Ishikawa (cell line): ENCODE data around the gene FECH.

Experiments used
- CEBPB ChIP-seq: IDR thresholded peaks from 2 replicates; pipeline ENCODE4 v1.6.1; 2012
- CREB1 ChIP-seq: IDR thresholded peaks from 2 replicates; pipeline ENCODE4 v1.6.1; 2012; ENCODE audit warnings: low read depth
- EGR1 ChIP-seq: IDR thresholded peaks from 2 replicates; pipeline ENCODE4 v1.6.1; 2012
- EP300 ChIP-seq: IDR thresholded peaks from 2 replicates; pipeline ENCODE4 v1.6.1; 2012; ENCODE audit warnings: borderline replicate concordance
- FOXM1 ChIP-seq: IDR thresholded peaks from 2 replicates; pipeline ENCODE4 v1.6.1; 2012; ENCODE audit warnings: low read depth, borderline replicate concordance
- NFIC ChIP-seq: IDR thresholded peaks from 2 replicates; pipeline ENCODE4 v1.6.1; 2012
- RAD21 ChIP-seq: IDR thresholded peaks from 2 replicates; pipeline ENCODE4 v1.6.1; 2012; ENCODE audit warnings: low read depth
- TAF1 ChIP-seq: IDR thresholded peaks from 2 replicates; pipeline ENCODE4 v1.6.1; 2012; ENCODE audit warnings: low read depth, mild to moderate bottlenecking
- TCF12 ChIP-seq: IDR thresholded peaks from 2 replicates; pipeline ENCODE4 v1.6.1; 2012; ENCODE audit warnings: low read depth
- TEAD4 ChIP-seq: IDR thresholded peaks from 2 replicates; pipeline ENCODE4 v1.6.1; 2012
- YY1 ChIP-seq: IDR thresholded peaks from 2 replicates; pipeline ENCODE4 v1.6.1; 2012; ENCODE audit warnings: low read depth
- ZBTB7A ChIP-seq: IDR thresholded peaks from 2 replicates; pipeline ENCODE4 v1.6.1; 2012; ENCODE audit warnings: low read depth
- TF ChIP-seq, protein P1 (sequence below): IDR thresholded peaks from 2 replicates; pipeline ENCODE4 v1.6.1; 2012
- TF ChIP-seq, protein P2 (sequence below): IDR thresholded peaks from 2 replicates; pipeline ENCODE4 v1.6.1; 2012
- TF ChIP-seq, protein P3 (sequence below): IDR thresholded peaks from 2 replicates; pipeline ENCODE4 v1.6.1; 2012; ENCODE audit warnings: low read depth, mild to moderate bottlenecking

Gene FECH

DNA sequence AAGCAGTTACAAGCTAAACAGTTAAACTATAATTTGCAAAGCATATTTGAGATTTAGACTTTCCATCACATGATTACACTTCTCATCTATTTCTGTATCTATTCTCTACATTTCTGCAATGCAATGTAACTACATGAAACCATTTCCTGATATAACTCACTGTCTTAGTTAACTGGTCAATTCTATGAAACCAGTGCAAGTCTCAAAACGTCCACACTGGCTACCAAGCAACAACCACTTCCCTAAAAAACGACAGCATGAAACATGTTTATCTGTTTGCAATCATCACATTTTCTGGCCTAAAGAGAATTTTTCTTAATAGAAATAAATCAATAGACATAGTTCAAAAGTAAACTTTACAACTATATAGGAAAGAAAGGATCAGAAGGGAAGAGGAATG is 17.4 kb downstream of the FECH start:
- no peak for TF ChIP-seq TEAD4

DNA sequence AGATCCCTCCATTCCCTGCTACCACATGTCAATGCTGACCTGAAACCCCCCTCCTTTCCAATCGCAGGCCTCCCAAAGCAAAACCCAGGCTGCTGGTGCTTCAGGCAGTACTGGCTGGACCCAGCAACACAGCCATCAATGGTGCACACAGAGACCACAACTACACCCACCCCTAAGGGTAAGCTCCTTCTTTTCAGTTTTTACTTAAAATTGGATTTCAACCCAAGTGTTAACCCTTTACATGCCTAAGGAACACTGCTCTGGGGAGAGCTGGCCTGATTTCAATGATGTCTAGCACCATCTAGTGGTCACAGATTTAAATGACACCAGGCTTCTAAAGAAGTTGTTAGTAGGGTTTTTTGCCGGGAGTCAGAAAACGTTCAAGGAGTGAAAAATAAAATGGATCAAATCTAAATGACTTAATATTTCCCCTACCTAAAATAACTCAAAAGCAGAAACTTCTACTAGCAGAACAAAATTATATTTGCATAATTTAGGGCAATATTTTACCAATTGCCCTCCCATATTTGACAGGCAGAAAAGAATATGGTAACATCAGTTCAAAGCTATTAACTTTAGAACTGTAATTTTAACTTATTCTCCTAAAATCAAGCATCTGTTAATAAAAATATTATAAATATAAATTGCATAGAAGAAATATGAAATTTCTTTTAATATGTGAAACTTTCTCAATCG is 24.6 kb downstream of the FECH start:
- TF ChIP-seq EP300 (no peak), TAF1 (no peak), RAD21 (peak; percentile 66), CEBPB (no peak), ZBTB7A (no peak), EGR1 (no peak)

DNA sequence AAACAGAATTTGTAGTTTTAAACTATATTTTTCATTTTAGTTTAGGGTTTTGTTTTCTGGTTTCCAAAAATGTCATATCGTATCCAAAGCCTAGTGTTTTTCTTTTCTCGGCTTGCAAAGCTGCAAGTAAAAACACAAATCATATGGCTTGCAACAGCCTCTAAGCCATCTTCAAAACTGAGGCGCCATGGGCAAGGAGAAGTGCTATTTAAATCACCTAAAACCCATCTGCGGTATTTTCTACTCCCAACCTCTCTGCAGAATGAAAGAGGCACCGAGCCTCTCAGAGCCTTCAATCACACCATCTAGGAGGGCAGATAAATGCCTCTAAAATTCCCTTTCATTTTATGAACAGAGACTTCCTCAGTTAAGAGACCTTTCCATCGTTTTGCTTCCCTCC is 25.2 kb downstream of the FECH start:
- TF ChIP-seq EGR1 (no peak), TCF12 (no peak), TEAD4 (no peak), YY1 (no peak), NFIC (no peak), ZBTB7A (no peak), FOXM1 (no peak), TAF1 (no peak), CEBPB (no peak), CREB1 (no peak), EP300 (no peak), RAD21 (no peak)
- TF ChIP-seq, protein P1, sequence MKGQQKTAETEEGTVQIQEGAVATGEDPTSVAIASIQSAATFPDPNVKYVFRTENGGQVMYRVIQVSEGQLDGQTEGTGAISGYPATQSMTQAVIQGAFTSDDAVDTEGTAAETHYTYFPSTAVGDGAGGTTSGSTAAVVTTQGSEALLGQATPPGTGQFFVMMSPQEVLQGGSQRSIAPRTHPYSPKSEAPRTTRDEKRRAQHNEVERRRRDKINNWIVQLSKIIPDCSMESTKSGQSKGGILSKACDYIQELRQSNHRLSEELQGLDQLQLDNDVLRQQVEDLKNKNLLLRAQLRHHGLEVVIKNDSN = no peak
- TF ChIP-seq, protein P2, sequence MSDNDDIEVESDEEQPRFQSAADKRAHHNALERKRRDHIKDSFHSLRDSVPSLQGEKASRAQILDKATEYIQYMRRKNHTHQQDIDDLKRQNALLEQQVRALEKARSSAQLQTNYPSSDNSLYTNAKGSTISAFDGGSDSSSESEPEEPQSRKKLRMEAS = no peak
- TF ChIP-seq, protein P3, sequence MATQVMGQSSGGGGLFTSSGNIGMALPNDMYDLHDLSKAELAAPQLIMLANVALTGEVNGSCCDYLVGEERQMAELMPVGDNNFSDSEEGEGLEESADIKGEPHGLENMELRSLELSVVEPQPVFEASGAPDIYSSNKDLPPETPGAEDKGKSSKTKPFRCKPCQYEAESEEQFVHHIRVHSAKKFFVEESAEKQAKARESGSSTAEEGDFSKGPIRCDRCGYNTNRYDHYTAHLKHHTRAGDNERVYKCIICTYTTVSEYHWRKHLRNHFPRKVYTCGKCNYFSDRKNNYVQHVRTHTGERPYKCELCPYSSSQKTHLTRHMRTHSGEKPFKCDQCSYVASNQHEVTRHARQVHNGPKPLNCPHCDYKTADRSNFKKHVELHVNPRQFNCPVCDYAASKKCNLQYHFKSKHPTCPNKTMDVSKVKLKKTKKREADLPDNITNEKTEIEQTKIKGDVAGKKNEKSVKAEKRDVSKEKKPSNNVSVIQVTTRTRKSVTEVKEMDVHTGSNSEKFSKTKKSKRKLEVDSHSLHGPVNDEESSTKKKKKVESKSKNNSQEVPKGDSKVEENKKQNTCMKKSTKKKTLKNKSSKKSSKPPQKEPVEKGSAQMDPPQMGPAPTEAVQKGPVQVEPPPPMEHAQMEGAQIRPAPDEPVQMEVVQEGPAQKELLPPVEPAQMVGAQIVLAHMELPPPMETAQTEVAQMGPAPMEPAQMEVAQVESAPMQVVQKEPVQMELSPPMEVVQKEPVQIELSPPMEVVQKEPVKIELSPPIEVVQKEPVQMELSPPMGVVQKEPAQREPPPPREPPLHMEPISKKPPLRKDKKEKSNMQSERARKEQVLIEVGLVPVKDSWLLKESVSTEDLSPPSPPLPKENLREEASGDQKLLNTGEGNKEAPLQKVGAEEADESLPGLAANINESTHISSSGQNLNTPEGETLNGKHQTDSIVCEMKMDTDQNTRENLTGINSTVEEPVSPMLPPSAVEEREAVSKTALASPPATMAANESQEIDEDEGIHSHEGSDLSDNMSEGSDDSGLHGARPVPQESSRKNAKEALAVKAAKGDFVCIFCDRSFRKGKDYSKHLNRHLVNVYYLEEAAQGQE = no peak

DNA sequence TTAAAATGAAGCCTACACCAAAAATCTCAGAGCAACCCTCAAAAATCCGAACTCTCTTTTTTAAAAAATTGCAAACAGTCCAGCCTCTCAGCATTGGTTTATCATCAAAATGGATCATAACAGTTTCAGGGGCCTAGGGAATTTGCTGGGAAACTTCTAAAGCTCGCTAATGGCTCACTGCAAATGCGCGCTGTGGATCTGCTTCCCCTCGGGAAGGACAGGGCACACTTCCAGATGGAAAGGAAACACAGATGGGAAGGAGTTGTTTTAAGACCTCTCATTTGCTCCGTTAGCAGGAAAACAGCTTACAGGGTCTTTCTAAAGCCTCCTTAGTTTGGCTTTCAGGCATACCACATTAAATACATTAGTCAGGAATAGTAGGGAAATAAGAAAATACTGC is 27.2 kb downstream of the FECH start:
- TF ChIP-seq RAD21 (no peak), ZBTB7A (no peak), TCF12 (no peak), NFIC (no peak)
- TF ChIP-seq, protein P1 = no peak

DNA sequence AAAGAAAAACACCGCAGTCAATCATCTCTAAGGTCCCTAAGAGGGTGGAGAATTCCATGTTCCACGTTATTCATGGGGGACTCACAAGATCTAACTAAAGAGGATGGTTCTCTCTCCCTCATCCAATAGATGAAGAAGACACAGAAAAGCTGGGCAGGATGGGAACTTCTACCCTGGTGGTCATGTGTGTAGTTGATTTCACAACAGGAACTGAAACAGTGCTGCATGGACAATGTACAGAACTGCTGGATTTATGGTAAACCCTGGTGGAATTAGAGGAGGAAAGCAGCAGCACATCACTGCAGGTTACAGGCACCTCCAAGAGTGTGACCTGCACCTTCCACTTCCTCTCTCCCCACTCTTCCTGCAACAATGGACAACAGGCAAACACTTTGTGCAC is 31.4 kb downstream of the FECH start:
- TF ChIP-seq ZBTB7A = no peak
- TF ChIP-seq CREB1 = no peak
- TF ChIP-seq, protein P1 = no peak
- no peak for TF ChIP-seq RAD21
- TF ChIP-seq TCF12 = no peak
- no peak for TF ChIP-seq TEAD4
- TF ChIP-seq CEBPB = no peak
- TF ChIP-seq EP300 = no peak
- TF ChIP-seq FOXM1 = no peak

DNA sequence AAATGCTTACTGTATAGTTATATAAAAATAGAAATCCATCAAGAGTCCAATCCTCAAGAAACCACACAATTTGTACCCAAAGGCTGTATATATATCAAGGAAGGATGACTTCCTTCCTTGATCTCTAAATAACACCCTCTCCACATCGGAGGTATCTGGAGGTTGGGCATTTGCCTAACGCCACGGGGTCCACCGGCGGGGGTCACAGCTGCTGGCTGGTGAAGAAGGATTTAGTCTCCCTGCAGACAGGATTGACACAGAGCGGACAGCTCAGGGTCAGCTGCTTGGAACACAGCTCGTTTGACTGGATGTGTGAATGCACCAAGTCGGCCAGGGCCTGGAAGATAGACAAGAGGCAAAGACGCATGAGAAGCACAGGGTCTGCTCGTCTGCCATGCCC is 36.0 kb downstream of the FECH start:
- TF ChIP-seq RAD21 (no peak), TCF12 (no peak), TAF1 (no peak), NFIC (no peak), ZBTB7A (no peak)
- TF ChIP-seq, protein P1 = no peak
- TF ChIP-seq, protein P3 = no peak
